Mucosa of gallbladder (tissue), 1 donor: ENCODE results near the gene MBNL3. TPM values are rescaled to one million over a fixed set of nuclear protein-coding genes. Genes with fewer than 3 reads are reported as not detected.
"Not testable (repeated sequence)": the region's sequence is repeated elsewhere in the genome, so short reads cannot be mapped to it uniquely, and the experiment has no call there.

ENCODE experiments used
- DNase-seq: peaks from one replicate; pipeline ENCODE4 v3.0.0-alpha.2; 2020; ENCODE audit warnings: low spot score
- total RNA-seq: library from RNA; stranded (reverse); gene quantifications from one replicate; pipeline ENCODE4 v1.2.1, GENCODE V29; 2021
- donor health status: DM: no; HTN: no; CAD: no.

MBNL3 gene
- total RNA-seq, 1 donor from 2014 or later: 49.3 TPM

- no peak for DNase-seq
Measured at GRCh38 chrX:132474544-132475248, 14.1 kb downstream of the MBNL3 start.

GRCh38 chrX:132472397-132472796, 16.4 kb downstream of the MBNL3 start:
- DNase-seq: no peak

GRCh38 chrX:132470831-132471230, 18.0 kb downstream of the MBNL3 start:
- no peak for DNase-seq

- DNase-seq: no peak
Measured at GRCh38 chrX:132470179-132470578, 18.7 kb downstream of the MBNL3 start.

GRCh38 chrX:132468454-132468853, 20.4 kb downstream of the MBNL3 start:
- no peak for DNase-seq

- no peak for DNase-seq
Measured at GRCh38 chrX:132467989-132468388, 20.8 kb downstream of the MBNL3 start.

GRCh38 chrX:132467026-132467425, 21.8 kb downstream of the MBNL3 start:
- no peak for DNase-seq

- DNase-seq: no peak
Measured at GRCh38 chrX:132463411-132463810, 25.4 kb downstream of the MBNL3 start.

GRCh38 chrX:132461886-132462285, 27.0 kb downstream of the MBNL3 start:
- no peak for DNase-seq

GRCh38 chrX:132452911-132453550, 35.8 kb downstream of the MBNL3 start:
- DNase-seq: no peak

- not testable (repeated sequence) for DNase-seq
Measured at GRCh38 chrX:132445909-132446308, 42.9 kb downstream of the MBNL3 start.

GRCh38 chrX:132444936-132445335, 43.9 kb downstream of the MBNL3 start:
- no peak for DNase-seq

GRCh38 chrX:132443196-132444135, 45.4 kb downstream of the MBNL3 start:
- DNase-seq: no peak

- DNase-seq: no peak
Measured at GRCh38 chrX:132442691-132443090, 46.1 kb downstream of the MBNL3 start.

- DNase-seq: no peak
Measured at GRCh38 chrX:132435222-132435621, 53.6 kb downstream of the MBNL3 start.

GRCh38 chrX:132433551-132433950, 55.3 kb downstream of the MBNL3 start:
- DNase-seq: no peak

GRCh38 chrX:132433001-132433400, 55.8 kb downstream of the MBNL3 start:
- DNase-seq: no peak

GRCh38 chrX:132428896-132429295, 59.9 kb downstream of the MBNL3 start:
- no peak for DNase-seq

- no peak for DNase-seq
Measured at GRCh38 chrX:132426695-132427281, 62.0 kb downstream of the MBNL3 start.

GRCh38 chrX:132425744-132426318, 63.0 kb downstream of the MBNL3 start:
- no peak for DNase-seq

GRCh38 chrX:132423323-132423722, 65.5 kb downstream of the MBNL3 start:
- no peak for DNase-seq

GRCh38 chrX:132415012-132415411, 73.8 kb downstream of the MBNL3 start:
- no peak for DNase-seq
